Brain microvascular endothelial cell (primary cell): ENCODE measurements around the gene LCE1B.

Source experiments
- DNase-seq: peaks from one replicate; pipeline ENCODE4 v3.0.0-alpha.2; 2020
- H3K27ac ChIP-seq: fragments of 250-450 bp; sonication (Bioruptor Pico); 2 replicates; pipeline ENCODE4 v1.5.1; 2020; ENCODE audit warnings: mild to moderate bottlenecking, moderate library complexity
- H3K27me3 ChIP-seq: fragments of 250-450 bp; sonication (Bioruptor Pico); replicated peaks from 2 replicates; pipeline ENCODE4 v1.5.1; 2020; ENCODE audit warnings: mild to moderate bottlenecking
- H3K36me3 ChIP-seq: fragments of 250-450 bp; sonication (Bioruptor Pico); replicated peaks from 2 replicates; pipeline ENCODE4 v1.5.1; 2020; ENCODE audit warnings: mild to moderate bottlenecking
- H3K4me3 ChIP-seq: 2 replicates; pipeline ENCODE4 v1.5.1; 2011; ENCODE audit warnings: low read depth, mild to moderate bottlenecking, control low read depth, low read length, moderate library complexity
- CTCF ChIP-seq: IDR thresholded peaks from 2 replicates; pipeline ENCODE4 v1.5.1; 2011; ENCODE audit warnings: low read depth, mild to moderate bottlenecking, moderate library complexity, low read length, control low read depth, inconsistent platforms; ENCODE audit errors: missing control alignments
- in situ Hi-C: cut with HindIII; loops from 2 replicates; pipeline ENCODE4 v1.10.0; 2017; ENCODE audit warnings: low sequenced_read_pairs, low pct_ligation_motif_present

Gene LCE1B

GRCh38 chr1:152836870-152837269 is 25.1 kb downstream of the LCE1B start:
- no peak for TF ChIP-seq CTCF
- Histone ChIP-seq H3K36me3 (no peaks in the 10 kb centered on the region), H3K27ac (no peak overlapping the region), H3K4me3 (no peak overlapping the region), H3K27me3 (no peaks in the 10 kb centered on the region)
- DNase-seq, result no peak
- in situ Hi-C loops, result no loop called here

- Histone ChIP-seq H3K4me3 (no peak within 1 kb of the TSS), H3K27ac (no peak within 1 kb of the TSS), H3K27me3 (no peaks in the 10 kb centered on the region), H3K36me3 (no peaks in the 10 kb centered on the region)
- in situ Hi-C loops, result no loop called here
- no peak for DNase-seq
- no peak for TF ChIP-seq CTCF
Observed at GRCh38 chr1:152842556-152842955, 30.8 kb downstream of the LCE1B start, which contains the start of gene LCE6A. LCE6A (plus strand) TSS chr1:152842856; CDS start chr1:152843521, 665 bp downstream.

GRCh38 chr1:152855661-152856060 is 43.9 kb downstream of the LCE1B start:
- no peak for TF ChIP-seq CTCF
- no peak overlapping the region for H3K27ac ChIP-seq
- H3K27me3 ChIP-seq, result no peaks in the 10 kb centered on the region
- no peak overlapping the region for H3K4me3 ChIP-seq
- in situ Hi-C loops, result no loop called here
- no peak for DNase-seq
- H3K36me3 ChIP-seq, result no peaks in the 10 kb centered on the region

GRCh38 chr1:152858062-152858461 is 46.3 kb downstream of the LCE1B start:
- H3K27ac ChIP-seq, result no peak overlapping the region
- TF ChIP-seq CTCF, result no peak
- H3K4me3 ChIP-seq, result no peak overlapping the region
- no peak for DNase-seq
- no peaks in the 10 kb centered on the region for H3K36me3 ChIP-seq
- in situ Hi-C loops, result no loop called here
- H3K27me3 ChIP-seq, result no peaks in the 10 kb centered on the region

GRCh38 chr1:152859696-152860095 is 47.9 kb downstream of the LCE1B start, which contains the start of gene LCE7A:
LCE7A (plus strand) TSS chr1:152859996; CDS start chr1:152860698, 702 bp downstream.
- TF ChIP-seq CTCF, result no peak
- Histone ChIP-seq H3K27me3 (no peaks in the 10 kb centered on the region), H3K4me3 (no peak within 1 kb of the TSS), H3K27ac (no peak within 1 kb of the TSS), H3K36me3 (no peaks in the 10 kb centered on the region)
- no peak for DNase-seq
- in situ Hi-C loops, result no loop called here

GRCh38 chr1:152860129-152860528 is 48.4 kb downstream of the LCE1B start:
- H3K36me3 ChIP-seq, result no peaks in the 10 kb centered on the region
- in situ Hi-C loops, result no loop called here
- no peak for TF ChIP-seq CTCF
- DNase-seq, result no peak
- no peak overlapping the region for H3K4me3 ChIP-seq
- H3K27ac ChIP-seq, result no peak overlapping the region
- H3K27me3 ChIP-seq, result no peaks in the 10 kb centered on the region
